PFSK-1 (cell line): ENCODE results near the gene RASSF4.

Experiments used
- FOXP2 ChIP-seq: optimal IDR thresholded peaks from 2 replicates; pipeline ENCODE3; 2011; ENCODE audit warnings: borderline replicate concordance, control low read depth, inconsistent platforms; ENCODE audit not compliant: insufficient read depth; ENCODE audit errors: extremely low read length, extremely low read depth
- POLR2AphosphoS5 ChIP-seq: IDR thresholded peaks from 2 replicates; pipeline ENCODE4 v1.6.1; 2012; ENCODE audit warnings: low read depth, mild to moderate bottlenecking, control low read depth, low read length, moderate library complexity
- TAF1 ChIP-seq: IDR thresholded peaks from 2 replicates; pipeline ENCODE4 v1.6.1; 2012; ENCODE audit warnings: low read length, control low read depth, borderline replicate concordance; ENCODE audit not compliant: insufficient read depth
- TF ChIP-seq, protein P1 (sequence below), 2 experiments: IDR thresholded peaks; 2 replicates each; pipeline versions ENCODE4 v1.6.1 to v1.8.0; 2011 to 2012; ENCODE audit warnings: low read depth in 2 of 2, low read length in 2 of 2, control low read depth in 1 of 2, inconsistent platforms in 1 of 2, mild to moderate bottlenecking in 1 of 2, moderate library complexity in 1 of 2; ENCODE audit not compliant: insufficient read depth in 1 of 2

DNA sequence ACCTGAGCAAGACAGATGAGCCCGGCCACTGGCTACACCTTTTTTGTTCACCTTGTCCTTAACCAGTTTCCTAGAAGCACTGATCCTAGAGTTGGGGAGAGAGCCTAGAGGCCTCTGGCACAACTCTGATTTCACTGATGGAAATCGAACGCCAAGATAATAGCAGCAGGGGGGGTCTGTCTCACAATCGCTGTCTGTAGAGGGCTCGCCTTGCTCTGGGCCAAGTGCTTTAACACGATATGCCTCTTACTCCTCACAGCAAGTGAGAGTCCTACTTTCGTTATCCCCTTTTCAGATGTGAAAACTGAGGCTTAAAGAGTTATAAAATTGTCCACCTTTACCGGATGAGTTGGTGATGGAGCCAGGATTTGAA is 472 bp downstream of the RASSF4 start:
- TF ChIP-seq FOXP2 (no peak), TAF1 (no peak), POLR2AphosphoS5 (no peak)
- TF ChIP-seq, protein P1, sequence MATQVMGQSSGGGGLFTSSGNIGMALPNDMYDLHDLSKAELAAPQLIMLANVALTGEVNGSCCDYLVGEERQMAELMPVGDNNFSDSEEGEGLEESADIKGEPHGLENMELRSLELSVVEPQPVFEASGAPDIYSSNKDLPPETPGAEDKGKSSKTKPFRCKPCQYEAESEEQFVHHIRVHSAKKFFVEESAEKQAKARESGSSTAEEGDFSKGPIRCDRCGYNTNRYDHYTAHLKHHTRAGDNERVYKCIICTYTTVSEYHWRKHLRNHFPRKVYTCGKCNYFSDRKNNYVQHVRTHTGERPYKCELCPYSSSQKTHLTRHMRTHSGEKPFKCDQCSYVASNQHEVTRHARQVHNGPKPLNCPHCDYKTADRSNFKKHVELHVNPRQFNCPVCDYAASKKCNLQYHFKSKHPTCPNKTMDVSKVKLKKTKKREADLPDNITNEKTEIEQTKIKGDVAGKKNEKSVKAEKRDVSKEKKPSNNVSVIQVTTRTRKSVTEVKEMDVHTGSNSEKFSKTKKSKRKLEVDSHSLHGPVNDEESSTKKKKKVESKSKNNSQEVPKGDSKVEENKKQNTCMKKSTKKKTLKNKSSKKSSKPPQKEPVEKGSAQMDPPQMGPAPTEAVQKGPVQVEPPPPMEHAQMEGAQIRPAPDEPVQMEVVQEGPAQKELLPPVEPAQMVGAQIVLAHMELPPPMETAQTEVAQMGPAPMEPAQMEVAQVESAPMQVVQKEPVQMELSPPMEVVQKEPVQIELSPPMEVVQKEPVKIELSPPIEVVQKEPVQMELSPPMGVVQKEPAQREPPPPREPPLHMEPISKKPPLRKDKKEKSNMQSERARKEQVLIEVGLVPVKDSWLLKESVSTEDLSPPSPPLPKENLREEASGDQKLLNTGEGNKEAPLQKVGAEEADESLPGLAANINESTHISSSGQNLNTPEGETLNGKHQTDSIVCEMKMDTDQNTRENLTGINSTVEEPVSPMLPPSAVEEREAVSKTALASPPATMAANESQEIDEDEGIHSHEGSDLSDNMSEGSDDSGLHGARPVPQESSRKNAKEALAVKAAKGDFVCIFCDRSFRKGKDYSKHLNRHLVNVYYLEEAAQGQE (IDR thresholded peaks at IDR 0.05; ENCODE audit: insufficient read depth in 1 of 2, low read depth in 2 of 2, low read length in 2 of 2) = no peak
